ENCODE measurements around the gene VWA8.

The VWA8 gene

GRCh38 chr13:41960637-41961465 is at the start of gene VWA8:
Gene VWA8 (minus strand): TSS chr13:41961109. CDS start chr13:41961015, 94 bp downstream.
- peak; percentile 67 to 81 (median 70) for DNase-seq (ENCODE audit: low read depth in 2 of 3, low spot score in 2 of 3)

- no peak for DNase-seq (ENCODE audit: low read depth in 2 of 3, low spot score in 2 of 3)
Observed at GRCh38 chr13:42009057-42009456, 48.1 kb upstream of the VWA8 start.

- DNase-seq (ENCODE audit: low read depth in 2 of 3, low spot score in 2 of 3), result no peak
Observed at GRCh38 chr13:42007844-42008243, 46.9 kb upstream of the VWA8 start.

DNA sequence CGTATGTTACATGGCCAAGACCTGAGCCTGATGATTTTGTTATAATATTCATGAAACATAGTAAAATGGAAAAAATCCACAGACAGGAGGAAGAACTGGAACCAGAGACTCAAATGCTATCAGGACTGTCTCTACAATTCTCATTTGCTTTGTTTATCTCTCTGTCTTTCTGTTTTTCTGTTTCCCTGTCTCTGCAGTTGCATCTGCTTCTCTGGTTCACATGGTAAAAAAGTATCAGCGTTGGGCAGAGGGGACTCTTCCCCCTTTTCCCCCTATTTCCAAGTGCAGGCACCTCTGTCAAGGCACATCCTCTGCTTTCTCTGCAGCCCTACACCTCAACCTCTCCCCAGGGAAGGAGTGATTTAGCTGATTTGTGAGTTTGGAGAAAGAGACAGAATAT is 41.2 kb upstream of the VWA8 start:
- no peak for DNase-seq (ENCODE audit: low read depth in 2 of 3, low spot score in 2 of 3)

DNA sequence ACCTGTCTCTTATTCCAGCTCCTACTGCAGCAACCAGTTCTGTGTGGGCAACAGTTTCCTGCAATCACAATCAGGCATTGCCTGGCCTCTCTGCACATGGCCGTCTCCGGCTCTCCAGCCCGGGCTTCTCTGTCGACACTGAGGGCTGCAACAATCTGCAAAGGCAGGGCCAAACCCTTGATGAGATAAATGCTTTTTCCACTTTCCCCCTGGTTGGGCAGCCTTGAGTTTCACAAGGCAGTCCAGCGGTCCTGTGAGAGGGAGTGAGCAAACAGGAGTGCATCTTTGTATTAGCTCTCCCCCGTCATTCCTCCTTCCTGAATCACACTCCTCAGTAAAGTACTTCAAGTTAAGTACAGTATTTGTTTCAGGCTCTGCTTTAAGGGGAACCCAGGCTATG is 40.7 kb upstream of the VWA8 start:
- no peak for DNase-seq (ENCODE audit: low read depth in 2 of 3, low spot score in 2 of 3)

GRCh38 chr13:42000846-42001245 is 39.9 kb upstream of the VWA8 start:
- DNase-seq (ENCODE audit: low read depth in 2 of 3, low spot score in 2 of 3), result no peak

DNA sequence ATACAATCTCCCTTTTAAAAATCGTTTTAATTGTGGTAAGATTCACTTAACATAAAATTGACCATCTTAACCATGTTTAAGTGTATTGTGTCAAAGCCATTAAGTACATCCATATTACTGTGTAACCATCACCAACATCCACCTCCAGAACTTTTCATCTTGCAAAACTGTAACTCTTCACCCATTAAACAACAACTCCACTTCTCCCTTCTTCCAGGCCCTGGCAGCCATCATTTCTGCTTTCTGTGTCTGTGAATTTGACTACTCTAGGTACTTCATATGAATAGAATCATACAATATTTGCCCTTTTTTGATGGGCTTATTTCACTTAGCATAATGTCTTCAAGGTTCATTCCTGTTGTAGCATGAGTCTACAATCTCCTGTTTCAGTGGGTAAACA is 36.5 kb upstream of the VWA8 start:
- no peak for DNase-seq (ENCODE audit: low read depth in 2 of 3, low spot score in 2 of 3)

DNA sequence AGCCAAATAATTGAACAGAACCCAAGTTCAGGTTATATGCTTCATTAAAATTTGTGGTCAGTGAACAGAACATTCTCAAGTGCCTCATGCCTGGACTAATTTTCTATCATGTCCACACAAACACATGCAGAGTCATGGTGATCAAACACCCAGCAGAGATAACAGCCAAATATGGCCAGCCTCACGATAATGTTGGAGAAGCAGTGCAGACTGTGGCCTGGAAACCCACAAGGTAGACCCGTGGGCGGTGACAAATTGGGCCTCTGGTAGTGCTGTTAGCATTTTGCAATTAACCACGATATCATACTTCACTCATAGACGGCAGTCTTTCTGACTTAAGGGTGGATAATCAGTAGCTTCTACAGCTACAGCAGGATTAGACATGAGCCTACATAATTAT is 35.0 kb upstream of the VWA8 start:
- DNase-seq (ENCODE audit: low read depth in 2 of 3, low spot score in 2 of 3), result peak in 2 of 3 experiments; percentile 15 to 16

- no peak for DNase-seq (ENCODE audit: low read depth in 2 of 3, low spot score in 2 of 3)
Observed at GRCh38 chr13:41995336-41995735, 34.4 kb upstream of the VWA8 start.

GRCh38 chr13:41994696-41995095 is 33.8 kb upstream of the VWA8 start:
- DNase-seq (ENCODE audit: low read depth in 2 of 3, low spot score in 2 of 3), result no peak

- no peak for DNase-seq (ENCODE audit: low read depth in 2 of 3, low spot score in 2 of 3)
Observed at GRCh38 chr13:41991936-41992335, 31.0 kb upstream of the VWA8 start.

GRCh38 chr13:41988244-41988643 is 27.3 kb upstream of the VWA8 start:
- DNase-seq (ENCODE audit: low read depth in 2 of 3, low spot score in 2 of 3), result no peak

DNA sequence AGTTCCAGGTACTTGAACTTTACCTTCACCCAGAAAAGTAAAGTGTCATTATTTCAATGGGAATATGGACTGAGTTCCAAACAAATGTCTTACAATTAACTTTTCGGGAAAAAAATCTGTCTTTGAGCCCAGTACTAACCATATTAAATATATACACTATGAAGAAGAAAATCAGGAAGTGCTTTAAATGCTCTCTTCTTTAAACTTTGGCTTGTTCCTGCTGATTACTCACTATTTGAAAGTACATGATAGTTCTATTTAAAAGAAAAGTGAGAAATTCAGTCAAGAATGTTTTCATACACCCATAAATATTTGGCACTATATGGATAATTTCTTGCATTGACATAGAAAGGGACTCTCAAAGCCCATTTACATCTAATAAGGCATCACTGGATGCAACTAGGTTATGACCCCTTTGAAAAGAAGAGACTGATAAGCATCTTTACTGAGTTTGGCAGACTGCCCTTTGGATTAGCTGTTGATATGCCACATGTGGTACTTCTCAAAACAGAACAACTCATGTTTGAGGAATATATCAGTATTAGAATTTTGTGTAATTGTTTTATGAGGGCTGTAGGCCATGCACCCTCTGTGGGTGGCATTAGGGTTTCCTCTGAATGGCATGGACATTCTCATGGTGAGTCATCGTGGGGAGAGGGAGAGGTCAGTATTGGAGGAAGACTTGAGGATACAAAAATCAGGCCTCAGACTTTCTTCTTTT is 25.0 kb upstream of the VWA8 start:
- DNase-seq (ENCODE audit: low read depth in 2 of 3, low spot score in 2 of 3), result no peak

DNA sequence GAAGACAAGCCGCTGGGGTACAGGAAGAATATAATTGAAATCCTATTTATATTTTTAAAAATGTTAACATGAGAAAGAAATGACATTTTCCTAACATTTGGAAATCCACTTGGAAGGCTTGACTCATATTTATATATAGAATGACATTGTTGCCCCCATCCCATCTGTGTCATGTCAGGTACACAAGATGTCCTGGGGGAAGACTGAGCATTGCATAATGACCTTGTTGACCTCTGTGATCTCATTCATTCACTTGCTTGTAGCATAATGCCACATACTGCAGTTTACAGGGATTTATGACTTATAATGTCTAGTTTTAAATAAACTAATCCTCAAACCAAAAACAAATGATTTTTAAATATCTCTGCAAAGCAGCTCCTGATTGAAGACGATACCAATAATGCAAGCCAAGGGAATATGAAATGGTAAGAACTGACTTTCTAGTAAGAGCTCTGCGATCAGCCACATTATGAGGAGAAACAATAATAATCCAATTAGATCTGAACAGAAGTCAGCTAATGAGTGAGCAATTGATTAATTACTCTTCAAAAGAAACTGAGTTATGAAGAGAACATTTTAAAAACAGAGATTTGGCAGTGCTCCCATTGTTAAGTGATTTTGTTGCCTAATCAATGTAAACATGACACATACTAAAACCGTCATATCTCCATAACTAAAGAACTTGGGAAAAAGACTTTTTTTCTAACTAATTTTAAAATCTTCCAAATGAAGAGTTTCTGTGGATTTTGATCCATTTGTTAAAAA is 21.2 kb upstream of the VWA8 start:
- DNase-seq (ENCODE audit: low read depth in 2 of 3, low spot score in 2 of 3), result no peak

GRCh38 chr13:41978007-41978406 is 17.1 kb upstream of the VWA8 start:
- DNase-seq (ENCODE audit: low read depth in 2 of 3, low spot score in 2 of 3), result no peak

DNA sequence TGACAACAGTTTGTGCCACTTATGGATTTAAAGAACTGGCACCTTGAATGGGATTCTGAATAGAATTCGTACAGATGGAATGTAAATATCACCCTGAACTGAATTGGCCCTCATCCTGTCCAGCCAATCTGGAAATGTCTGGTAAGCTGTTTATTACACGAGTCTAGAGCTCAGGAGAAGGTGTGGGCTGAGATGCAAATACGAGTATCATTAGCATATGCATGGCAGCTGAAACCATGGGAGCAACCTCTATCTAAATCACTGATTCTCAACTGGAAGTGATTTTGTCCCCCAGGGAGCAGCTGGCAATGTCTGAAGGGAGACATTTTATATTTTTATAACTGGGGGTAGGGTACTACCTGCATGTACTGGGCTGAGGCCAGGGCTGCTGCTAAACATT is 15.6 kb upstream of the VWA8 start:
- DNase-seq (ENCODE audit: low read depth in 2 of 3, low spot score in 2 of 3), result no peak

DNA sequence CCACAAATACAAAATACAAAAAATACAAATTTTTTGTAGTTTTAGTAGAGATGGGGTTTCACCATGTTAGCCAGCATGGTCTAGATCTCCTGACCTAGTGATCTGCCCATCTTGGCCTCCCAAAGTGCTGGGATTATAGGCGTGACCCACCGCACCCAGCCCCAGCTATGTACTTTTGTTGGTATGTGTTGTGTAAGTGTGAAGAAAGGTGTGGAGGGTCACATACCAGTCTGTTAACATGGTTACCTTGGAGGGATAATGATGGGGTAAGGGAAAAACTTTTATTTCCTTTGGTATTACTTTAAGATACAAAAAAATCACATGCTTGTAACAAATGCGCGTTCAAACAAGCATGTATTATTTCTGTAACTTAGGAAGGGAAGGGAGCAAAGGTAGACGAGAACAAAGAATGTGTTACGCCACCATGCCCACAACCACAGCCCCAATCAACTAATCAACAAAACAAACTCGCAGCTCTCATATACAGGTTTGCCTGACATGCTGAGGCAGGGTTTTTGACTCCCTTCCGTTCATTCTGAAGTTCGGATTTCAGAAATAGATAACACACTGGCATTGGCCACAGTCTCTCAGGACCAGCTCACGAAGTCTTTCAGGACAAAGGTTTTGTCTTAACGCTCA is 13.5 kb upstream of the VWA8 start:
- no peak for DNase-seq (ENCODE audit: low read depth in 2 of 3, low spot score in 2 of 3)

GRCh38 chr13:41973247-41973741 is 12.4 kb upstream of the VWA8 start:
- DNase-seq (ENCODE audit: low read depth in 2 of 3, low spot score in 2 of 3), result no peak

DNA sequence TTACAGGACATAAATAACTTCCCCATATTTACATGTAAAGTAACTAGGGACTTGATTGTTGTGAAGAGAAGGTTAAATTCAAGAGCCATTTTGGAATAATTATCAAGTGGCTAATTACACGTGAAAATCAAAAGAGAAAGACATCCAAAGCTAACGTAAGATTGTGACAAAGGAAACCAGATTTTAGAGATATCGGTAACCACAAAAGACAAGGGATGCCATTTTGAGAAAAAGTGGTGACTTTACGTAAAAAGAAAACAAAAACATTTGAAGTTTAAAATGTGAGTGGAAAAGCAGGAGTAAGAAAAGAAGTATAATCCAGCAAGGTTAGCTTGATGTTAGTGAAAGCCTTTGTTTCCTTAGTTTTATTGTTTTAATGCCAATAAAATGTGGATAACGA is 10.9 kb upstream of the VWA8 start:
- no peak for DNase-seq (ENCODE audit: low read depth in 2 of 3, low spot score in 2 of 3)

GRCh38 chr13:41970918-41971317 is 10.0 kb upstream of the VWA8 start:
- no peak for DNase-seq (ENCODE audit: low read depth in 2 of 3, low spot score in 2 of 3)

- DNase-seq (ENCODE audit: low read depth in 2 of 3, low spot score in 2 of 3), result no peak
Observed at GRCh38 chr13:41970022-41970421, 9.1 kb upstream of the VWA8 start.

Data from activated CD8-positive, alpha-beta memory T cell treated with anti-CD3 and anti-CD28 coated beads for 48 hours (primary cell).